ENCODE measurements around the gene RALGPS1. TPM values are rescaled to one million over a fixed set of nuclear protein-coding genes. Genes with fewer than 3 reads are reported as not detected.

RALGPS1 gene
- total RNA-seq, 2 experiments from 2014 or later, result 1.9 to 2.2 TPM

- ATAC-seq, result no peak
- H3K9me3 Mint-ChIP-seq, result no peaks in the 10 kb centered on the region
- no peaks in the 10 kb centered on the region for H3K4me1 Mint-ChIP-seq (ENCODE audit: low read depth)
- intact Hi-C loops (cut with micrococcal nuclease), result no loop called here
- TF ChIP-seq CTCF (IDR thresholded peaks at IDR 0.05), result no peak
- no peaks in the 10 kb centered on the region for H3K27me3 Mint-ChIP-seq
- H3K36me3 Mint-ChIP-seq (ENCODE audit: low read depth), result no peaks in the 10 kb centered on the region
- ChIA-PET POLR2A (no interaction called here), CTCF (interaction anchor here (6.0 kb wide), 1 partner anchor 262 kb away, joined by 81 read pairs; no protein-coding TSS in a partner anchor)
- no peak overlapping the region for H3K4me3 Mint-ChIP-seq
- DNase-seq, result no peak
- no peak overlapping the region for H3K27ac Mint-ChIP-seq
These were observed 287.1 kb downstream of the RALGPS1 start for GRCh38 chr9:127201731-127202130.

- ATAC-seq, result no peak
These were observed 288.0 kb downstream of the RALGPS1 start for GRCh38 chr9:127202461-127203169.

GRCh38 chr9:127203681-127204327 lies 289.2 kb downstream of the RALGPS1 start:
- no peak overlapping the region for H3K27ac Mint-ChIP-seq
- intact Hi-C loops (cut with micrococcal nuclease), result no loop called here
- TF ChIP-seq CTCF (IDR thresholded peaks at IDR 0.05), result no peak
- no peaks in the 10 kb centered on the region for H3K36me3 Mint-ChIP-seq (ENCODE audit: low read depth)
- H3K4me1 Mint-ChIP-seq (ENCODE audit: low read depth), result no peaks in the 10 kb centered on the region
- H3K4me3 Mint-ChIP-seq, result no peak overlapping the region
- no peaks in the 10 kb centered on the region for H3K27me3 Mint-ChIP-seq
- no peaks in the 10 kb centered on the region for H3K9me3 Mint-ChIP-seq
- ChIA-PET CTCF (interaction anchor here (1.0 kb wide), 1 partner anchor 11 kb away, joined by 3 read pairs; no protein-coding TSS in a partner anchor), POLR2A (no interaction called here)
- DNase-seq (no peak), ATAC-seq (no peak)

More at GRCh38 chr9:127202461-127203169, 288.0 kb downstream of the RALGPS1 start:
- no peaks in the 10 kb centered on the region for H3K4me1 Mint-ChIP-seq (ENCODE audit: low read depth)
- DNase-seq, result no peak
- intact Hi-C loops (cut with micrococcal nuclease), result no loop called here
- ChIA-PET CTCF (interaction anchor here (6.0 kb wide), 1 partner anchor 263 kb away, joined by 81 read pairs; no protein-coding TSS in a partner anchor), POLR2A (no interaction called here)
- H3K27ac Mint-ChIP-seq, result no peak overlapping the region
- no peaks in the 10 kb centered on the region for H3K27me3 Mint-ChIP-seq
- H3K9me3 Mint-ChIP-seq, result no peaks in the 10 kb centered on the region
- TF ChIP-seq CTCF (IDR thresholded peaks at IDR 0.05), result no peak
- H3K36me3 Mint-ChIP-seq (ENCODE audit: low read depth), result no peaks in the 10 kb centered on the region
- no peak overlapping the region for H3K4me3 Mint-ChIP-seq

GRCh38 chr9:127204771-127205470 lies 290.3 kb downstream of the RALGPS1 start:
- CTCF ChIA-PET, result interaction anchor here (0.6 to 1.1 kb wide), 3 partner anchors 10 to 276 kb away, joined by 3 to 4 read pairs (median 3); no protein-coding TSS in a partner anchor
- no peaks in the 10 kb centered on the region for H3K9me3 Mint-ChIP-seq
- H3K27me3 Mint-ChIP-seq, result no peaks in the 10 kb centered on the region
- ATAC-seq (peak; percentile 55), DNase-seq (peak; percentile 30)
- no peaks in the 10 kb centered on the region for H3K36me3 Mint-ChIP-seq (ENCODE audit: low read depth)
- no peak overlapping the region for H3K27ac Mint-ChIP-seq
- POLR2A ChIA-PET, result no interaction called here
- H3K4me1 Mint-ChIP-seq (ENCODE audit: low read depth), result no peaks in the 10 kb centered on the region
- TF ChIP-seq CTCF (IDR thresholded peaks at IDR 0.05), result no peak
- intact Hi-C loops (cut with micrococcal nuclease), result no loop called here
- no peak overlapping the region for H3K4me3 Mint-ChIP-seq
